Hindlimb muscle (tissue), 1 donor: ENCODE measurements around the gene TAF11L14. TPM values are rescaled to one million over a fixed set of nuclear protein-coding genes. Genes with fewer than 3 reads are reported as not detected.
"Not testable (repeated sequence)": the region's sequence is repeated elsewhere in the genome, so short reads cannot be mapped to it uniquely, and the experiment has no call there.

ENCODE experiments used
- DNase-seq: peaks from one replicate; pipeline ENCODE4 v3.0.0-alpha.2; 2013
- polyA plus RNA-seq: library from polyadenylated mRNA; unstranded; fragments of 120-200 nt; gene quantifications from one replicate; pipeline ENCODE4 v1.2.1, GENCODE V29; 2013; ENCODE audit not compliant: insufficient read length

TAF11L14 gene
- not detected for polyA plus RNA-seq

DNA sequence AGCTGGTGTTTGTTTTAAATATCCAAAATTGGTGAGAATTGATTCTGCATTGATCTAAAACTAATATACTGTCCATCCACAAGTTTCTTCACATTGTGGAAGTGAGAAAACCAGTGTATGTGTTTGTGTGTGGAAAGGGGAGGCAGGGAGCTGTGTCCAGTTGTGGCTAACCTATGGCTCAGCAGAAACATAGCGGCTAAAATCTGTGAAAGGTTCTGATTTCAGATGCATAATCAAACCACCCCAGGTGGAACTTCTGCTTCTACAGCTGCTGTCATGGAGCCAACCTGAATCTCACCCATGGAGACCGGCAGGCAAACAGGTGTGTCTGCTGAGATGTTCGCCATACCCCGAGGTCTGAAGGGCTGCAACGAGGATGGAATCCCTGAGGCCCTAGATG lies at the start of gene TAF11L14:
Gene TAF11L14, plus strand, starts transcription at position 301 of the 400 bp plus-strand sequence.
- no peak for DNase-seq

DNA sequence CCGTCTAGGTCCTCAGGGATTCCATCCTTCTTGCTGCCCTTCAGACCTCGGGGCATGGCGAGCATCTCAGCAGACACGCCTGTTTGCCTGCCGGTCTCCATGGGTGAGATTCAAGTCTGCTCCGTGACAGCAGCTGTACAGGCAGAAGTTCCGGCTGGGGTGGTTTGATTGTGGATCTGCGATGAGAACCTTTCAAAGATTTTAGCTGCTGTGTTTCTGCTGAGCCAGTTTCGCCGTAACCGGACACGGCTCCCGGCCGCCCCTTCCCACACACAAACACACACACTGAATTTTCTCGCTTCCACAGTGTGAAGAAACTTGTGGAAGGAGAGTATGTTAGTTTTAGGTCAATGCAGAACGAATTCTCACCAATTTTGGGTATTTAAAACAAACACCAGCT lies 48.6 kb upstream of the TAF11L14 start, which contains the start of gene TAF11L7:
Gene TAF11L7, minus strand, starts transcription at position 101 of the 400 bp plus-strand sequence.
- not testable (repeated sequence) for DNase-seq

DNA sequence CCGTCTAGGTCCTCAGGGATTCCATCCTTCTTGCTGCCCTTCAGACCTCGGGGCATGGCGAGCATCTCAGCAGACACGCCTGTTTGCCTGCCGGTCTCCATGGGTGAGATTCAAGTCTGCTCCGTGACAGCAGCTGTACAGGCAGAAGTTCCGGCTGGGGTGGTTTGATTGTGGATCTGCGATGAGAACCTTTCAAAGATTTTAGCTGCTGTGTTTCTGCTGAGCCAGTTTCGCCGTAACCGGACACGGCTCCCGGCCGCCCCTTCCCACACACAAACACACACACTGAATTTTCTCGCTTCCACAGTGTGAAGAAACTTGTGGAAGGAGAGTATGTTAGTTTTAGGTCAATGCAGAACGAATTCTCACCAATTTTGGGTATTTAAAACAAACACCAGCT lies 43.4 kb upstream of the TAF11L14 start, which contains the start of gene TAF11L8:
Gene TAF11L8, minus strand, starts transcription at position 101 of the 400 bp plus-strand sequence.
- DNase-seq = not testable (repeated sequence)

DNA sequence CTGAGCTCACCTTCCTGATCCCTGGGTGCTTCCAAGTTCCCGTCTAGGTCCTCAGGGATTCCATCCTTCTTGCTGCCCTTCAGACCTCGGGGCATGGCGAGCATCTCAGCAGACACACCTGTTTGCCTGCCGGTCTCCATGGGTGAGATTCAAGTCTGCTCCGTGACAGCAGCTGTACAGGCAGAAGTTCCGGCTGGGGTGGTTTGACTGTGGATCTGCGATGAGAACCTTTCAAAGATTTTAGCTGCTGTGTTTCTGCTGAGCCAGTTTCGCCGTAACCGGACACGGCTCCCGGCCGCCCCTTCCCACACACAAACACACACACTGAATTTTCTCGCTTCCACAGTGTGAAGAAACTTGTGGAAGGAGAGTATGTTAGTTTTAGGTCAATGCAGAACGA lies 40.0 kb upstream of the TAF11L14 start, which contains the start of gene TAF11L9:
Gene TAF11L9, minus strand, starts transcription at position 140 of the 400 bp plus-strand sequence.
- not testable (repeated sequence) for DNase-seq

DNA sequence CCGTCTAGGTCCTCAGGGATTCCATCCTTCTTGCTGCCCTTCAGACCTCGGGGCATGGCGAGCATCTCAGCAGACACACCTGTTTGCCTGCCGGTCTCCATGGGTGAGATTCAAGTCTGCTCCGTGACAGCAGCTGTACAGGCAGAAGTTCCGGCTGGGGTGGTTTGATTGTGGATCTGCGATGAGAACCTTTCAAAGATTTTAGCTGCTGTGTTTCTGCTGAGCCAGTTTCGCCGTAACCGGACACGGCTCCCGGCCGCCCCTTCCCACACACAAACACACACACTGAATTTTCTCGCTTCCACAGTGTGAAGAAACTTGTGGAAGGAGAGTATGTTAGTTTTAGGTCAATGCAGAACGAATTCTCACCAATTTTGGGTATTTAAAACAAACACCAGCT lies 36.5 kb upstream of the TAF11L14 start, which contains the start of gene TAF11L10:
Gene TAF11L10, minus strand, starts transcription at position 101 of the 400 bp plus-strand sequence.
- DNase-seq = not testable (repeated sequence)

DNA sequence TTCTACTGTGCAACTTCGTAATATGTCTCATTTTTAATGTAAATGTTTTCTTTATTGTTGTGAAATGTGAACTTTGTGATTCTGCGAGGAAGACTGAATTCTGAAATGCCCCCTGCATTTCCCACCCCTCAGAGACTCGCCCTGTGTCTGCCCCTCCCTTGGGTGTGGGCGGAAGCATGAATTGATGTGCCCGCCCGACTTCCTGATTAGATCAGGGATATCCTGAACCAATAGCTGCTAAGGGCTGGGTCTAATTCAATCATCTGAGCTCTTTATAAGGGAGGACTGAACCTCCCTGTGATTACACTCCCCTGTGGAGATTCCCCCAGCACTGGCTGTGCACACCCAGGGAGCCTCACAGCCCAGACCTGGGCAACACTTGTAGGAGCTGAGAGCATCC lies 30.4 kb upstream of the TAF11L14 start, which contains the start of gene TAF11L11:
Gene TAF11L11, plus strand, starts transcription at position 304 of the 400 bp plus-strand sequence.
- DNase-seq = not testable (repeated sequence)

DNA sequence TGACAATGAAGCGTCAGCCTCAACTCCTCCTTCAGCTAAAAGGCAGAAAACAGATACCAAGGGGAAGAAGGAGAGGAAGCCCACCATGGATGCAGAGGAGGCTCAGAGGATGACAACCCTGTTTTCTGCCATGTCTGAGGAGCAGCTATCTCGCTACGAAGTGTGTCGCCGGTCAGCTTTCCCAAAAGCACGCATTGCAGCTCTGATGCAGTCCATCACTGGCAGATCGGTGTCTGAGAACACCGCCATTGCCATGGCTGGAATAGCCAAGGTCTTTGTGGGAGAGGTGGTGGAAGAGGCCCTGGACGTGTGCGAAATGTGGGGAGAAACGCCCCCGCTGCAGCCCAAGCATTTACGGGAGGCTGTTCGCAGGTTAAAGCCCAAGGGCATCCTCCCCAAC lies 29.3 kb upstream of the TAF11L14 start:
- DNase-seq = no peak

DNA sequence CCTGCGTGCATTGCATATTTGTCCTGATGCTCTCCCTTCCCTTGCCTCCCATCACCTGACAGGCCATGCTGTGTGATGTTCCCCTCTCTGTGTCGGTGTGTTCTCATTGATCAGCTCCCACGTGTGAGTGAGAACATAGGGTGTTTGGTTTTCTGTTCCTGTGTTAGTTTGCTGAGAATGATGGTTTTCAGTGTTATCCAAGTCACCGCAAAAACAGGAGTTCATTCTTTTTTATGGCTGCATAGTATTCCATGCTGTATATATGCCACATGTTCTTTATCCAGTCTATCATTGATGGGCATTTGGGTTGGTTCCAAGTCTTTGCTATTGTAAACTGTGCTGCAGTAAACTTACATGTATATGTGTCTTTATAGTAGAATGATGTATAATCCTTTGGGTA lies 26.8 kb upstream of the TAF11L14 start:
- DNase-seq = not testable (repeated sequence)

DNA sequence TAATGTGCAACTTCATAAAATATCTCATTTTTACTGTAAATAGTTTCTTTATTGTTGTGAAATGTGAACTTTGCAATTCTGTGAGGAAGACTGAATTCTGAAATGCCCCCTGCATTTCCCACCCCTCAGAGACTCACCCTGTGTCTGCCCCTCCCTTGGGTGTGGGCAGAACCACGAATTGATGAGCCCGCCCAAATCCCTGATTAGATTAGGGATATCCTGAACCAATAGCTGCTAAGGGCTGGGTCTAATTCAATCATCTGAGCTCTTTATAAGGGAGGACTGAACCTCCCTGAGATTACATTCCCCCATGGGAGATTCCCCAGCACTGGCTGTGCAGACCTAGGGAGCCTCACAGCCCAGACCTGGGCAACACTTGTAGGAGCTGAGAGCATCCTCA lies 24.2 kb upstream of the TAF11L14 start, which contains the start of gene TAF11L12:
Gene TAF11L12, plus strand, starts transcription at position 301 of the 400 bp plus-strand sequence.
- not testable (repeated sequence) for DNase-seq

DNA sequence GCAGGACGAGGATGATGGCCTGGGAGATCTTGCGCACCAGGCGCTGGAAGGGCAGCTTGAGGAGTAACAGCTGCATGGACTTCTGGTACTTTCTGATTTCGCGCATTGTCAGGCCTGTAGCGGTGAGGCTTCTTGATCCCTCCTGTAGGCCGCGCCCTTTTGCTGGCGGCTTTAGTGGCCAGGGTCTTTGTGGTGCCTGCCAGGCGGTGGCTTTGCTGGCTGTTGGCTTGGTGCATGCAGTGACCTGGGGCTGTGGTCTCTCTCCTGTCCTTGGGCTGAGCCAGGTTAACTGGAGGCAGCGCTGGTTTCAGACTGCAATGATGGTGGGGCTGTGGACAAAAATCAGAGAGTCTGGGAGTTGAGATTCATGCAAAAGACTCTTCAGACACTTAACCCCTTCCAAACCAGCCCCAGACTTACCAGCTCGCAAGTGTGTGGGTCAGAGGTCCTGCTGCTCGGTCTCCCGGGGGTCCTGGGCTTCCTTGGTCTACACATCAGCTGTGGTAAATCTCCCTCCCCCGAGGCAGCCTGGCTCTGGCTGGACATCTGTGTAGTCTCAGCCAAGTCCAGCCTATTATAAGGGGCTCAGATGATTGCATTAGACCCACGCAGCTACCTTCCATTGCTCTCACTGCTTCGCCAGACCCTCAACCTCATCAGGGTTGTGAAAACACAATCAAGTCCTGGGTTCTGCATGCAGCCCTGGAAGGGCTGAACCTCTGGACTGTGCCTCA lies 19.2 kb upstream of the TAF11L14 start:
- DNase-seq = no peak

DNA sequence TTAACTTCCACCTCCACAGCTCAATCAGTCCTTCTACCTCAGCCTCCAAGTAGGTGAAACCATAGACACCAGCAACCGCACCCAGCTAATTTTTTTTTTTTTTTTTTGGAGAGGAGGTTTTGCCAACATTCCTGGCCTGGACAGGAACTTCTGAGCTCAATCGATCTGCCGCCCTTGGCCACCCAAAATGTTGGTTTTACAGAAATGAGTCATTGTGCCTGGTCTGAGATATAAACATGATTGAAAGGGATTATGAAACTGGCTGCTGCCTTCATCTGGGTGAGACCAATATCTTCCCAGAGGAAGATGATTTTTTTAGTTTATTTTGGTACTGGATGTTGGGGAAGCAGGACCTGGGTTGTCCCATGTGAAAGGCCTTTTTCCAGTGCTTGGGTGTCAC lies 14.9 kb upstream of the TAF11L14 start:
- DNase-seq = no peak

DNA sequence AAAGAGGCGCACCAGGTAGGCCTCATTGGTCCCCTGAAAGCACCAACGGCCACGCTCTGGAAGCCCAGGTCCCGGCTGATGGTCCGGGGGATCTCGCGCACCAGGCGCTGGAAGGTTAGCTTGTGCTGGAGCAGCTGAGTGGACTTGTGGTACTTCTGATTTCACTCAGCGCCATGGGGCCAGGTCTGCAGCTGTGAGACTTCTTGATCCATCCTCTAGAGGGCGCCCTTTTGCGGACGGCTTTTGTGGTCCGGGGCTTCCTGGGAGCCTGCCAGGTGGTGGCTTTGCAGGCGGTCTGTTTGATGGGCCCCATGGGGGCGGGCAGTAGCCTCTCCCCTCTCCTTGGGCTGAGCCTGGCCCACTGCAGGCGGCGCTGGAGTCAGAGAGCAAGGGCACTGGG lies 13.6 kb upstream of the TAF11L14 start:
- no peak for DNase-seq

DNA sequence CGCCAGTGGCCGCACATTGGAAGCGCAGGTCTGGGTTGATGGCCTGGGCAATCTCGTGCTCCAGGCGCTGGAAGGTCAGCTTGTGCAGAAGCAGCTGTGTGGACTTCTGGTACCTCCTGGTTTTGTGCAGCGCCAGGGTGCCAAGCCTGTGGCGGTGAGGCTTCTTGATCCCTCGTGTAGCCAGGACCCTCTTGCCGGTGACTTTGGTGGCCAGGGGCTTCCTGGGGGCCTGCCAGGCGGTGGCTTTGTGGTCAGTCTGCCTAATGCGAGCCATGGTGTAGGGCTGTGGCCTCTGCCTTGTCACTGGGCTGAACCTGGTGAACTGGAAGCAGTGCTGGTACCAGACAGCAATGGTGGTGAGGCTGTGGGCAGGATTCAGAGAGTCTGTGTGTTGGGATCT lies 8.6 kb upstream of the TAF11L14 start:
- DNase-seq = no peak

DNA sequence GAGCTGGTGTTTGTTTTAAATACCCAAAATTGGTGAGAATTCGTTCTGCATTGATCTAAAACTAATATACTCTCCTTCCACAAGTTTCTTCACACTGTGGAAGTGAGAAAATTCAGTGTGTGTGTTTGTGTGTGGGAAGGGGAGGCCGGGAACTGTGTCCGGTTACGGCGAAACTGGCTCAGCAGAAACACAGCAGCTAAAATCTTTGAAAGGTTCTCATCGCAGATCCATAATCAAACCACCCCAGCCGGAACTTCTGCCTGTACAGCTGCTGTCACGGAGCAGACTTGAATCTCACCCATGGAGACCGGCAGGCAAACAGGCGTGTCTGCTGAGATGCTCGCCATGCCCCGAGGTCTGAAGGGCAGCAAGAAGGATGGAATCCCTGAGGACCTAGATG lies 2.5 kb upstream of the TAF11L14 start, which contains the start of gene TAF11L13:
Gene TAF11L13, plus strand, starts transcription at position 301 of the 400 bp plus-strand sequence.
- DNase-seq = not testable (repeated sequence)

DNA sequence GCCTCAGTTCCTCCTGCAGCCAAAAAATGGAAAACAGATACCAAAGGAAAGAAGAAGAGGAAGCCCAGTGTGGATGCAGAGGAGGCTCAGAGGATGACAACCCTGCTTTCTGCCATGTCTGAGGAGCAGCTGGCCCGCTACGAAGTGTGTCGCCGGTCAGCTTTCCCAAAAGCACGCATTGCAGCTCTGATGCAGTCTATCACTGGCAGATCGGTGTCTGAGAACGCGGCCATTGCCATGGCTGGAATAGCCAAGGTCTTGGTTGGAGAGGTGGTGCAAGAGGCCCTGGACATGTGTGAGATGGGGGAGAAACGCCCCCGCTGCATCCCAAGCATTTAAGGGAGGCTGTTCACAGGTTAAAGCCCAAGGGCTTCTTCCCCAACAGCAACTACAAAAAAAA lies 15.0 kb downstream of the TAF11L14 start:
- DNase-seq = not testable (repeated sequence)

DNA sequence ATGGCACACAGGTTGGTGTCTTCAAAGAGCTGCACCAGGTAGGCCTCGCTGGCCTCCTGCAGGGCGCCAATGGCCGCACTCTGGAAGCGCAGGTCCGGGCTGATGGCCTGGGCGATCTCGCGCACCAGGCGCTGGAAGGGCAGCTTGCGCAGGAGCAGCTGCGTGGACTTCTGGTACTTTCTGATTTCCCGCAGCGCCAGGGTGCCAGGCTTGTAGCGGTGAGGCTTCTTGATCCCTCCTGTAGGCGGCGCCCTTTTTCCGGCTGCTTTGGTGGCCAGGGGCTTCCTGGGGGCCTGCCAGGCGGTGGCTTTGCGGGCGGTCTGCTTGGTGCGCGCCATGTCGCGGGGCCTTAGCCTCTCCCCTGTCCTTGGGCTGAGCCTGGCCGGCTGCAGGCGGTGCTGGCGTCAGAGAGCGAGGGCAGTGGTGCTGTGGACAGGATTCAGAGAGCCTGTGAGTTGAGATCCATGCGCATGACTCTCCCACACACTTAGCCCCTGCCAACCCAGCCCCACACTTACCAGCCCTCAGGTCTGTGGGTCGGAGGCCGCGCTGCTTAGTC lies 21.0 kb downstream of the TAF11L14 start:
- DNase-seq = not testable (repeated sequence)

DNA sequence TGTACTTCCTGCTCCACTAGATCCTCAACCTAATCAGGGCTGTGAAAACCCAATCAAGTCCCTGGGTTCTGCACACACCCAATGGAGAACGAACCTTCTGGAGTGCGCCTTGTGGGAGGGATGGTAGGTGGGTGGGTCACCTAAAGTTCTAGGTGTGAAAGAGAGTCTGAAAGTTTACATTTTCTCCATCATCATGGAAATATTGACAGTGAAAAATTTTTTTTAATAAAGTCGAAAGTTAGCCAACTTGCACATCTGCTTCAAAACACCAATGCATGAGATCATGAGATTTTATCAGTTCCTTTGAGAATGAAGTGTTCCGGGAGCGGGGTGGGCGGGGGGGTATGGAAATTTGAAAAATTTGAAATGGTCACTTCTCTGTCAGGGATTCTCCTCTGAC lies 21.7 kb downstream of the TAF11L14 start:
- peak; percentile 17 for DNase-seq

DNA sequence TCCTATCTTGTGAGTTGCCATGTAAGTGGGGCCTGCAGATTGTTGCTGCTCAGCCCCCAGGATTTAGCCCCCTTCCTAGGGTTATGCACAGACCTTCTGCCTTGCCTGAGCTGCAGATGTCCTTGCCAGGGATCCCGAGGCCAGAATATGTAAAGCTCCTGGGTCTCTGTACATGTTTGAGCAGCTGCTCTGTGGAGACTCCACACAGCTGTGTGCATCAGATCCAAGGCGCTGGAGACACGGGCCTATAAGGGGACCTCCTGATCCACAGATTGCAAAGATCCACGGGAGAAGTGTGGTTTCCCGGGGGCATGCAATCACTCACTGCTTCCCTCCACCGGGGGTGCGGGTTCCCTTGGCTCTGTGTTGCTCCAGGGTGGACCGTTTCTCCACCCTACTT lies 28.9 kb downstream of the TAF11L14 start:
- peak; percentile 11 for DNase-seq

DNA sequence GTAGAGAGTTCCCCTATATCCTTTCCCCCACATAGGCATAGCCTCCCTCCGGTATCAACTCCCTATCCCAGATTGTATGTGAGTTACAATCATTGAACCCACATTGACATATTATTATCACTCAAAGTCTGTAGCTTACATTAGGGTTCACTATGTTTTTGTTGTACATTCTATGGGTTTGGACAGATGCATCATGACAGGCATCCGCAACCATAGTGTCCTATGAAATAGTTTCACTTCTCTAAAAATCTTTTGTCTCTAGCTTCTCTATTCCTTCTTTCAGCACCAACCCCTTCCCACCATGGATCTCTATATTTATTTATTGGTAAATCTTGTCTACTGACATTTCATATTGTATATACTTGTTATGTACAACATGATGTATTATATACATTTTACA lies 31.6 kb downstream of the TAF11L14 start:
- DNase-seq = no peak

DNA sequence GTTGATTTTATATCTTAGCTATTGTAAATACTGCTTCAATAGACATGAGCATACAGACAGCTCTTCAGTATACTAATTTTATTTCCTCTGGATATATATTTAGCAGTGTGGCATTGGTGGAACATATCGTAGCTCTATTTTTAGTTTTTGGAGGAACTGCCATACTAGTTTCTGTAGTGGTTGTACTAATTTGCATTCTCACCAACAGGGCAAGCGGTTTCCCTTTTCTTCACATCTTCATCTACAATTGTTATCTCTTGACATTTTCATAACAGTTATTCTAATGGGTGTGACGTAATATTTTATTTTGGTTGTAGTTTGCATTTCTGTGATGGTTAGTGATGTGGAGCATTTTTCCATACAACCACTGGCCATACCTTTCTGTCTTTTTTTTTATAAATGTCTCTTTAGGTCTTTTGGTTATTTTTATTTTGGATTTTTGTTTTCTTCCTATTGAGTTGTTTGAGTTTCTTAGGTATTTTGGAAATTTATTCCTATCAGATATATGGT lies 32.5 kb downstream of the TAF11L14 start:
- DNase-seq = no peak

DNA sequence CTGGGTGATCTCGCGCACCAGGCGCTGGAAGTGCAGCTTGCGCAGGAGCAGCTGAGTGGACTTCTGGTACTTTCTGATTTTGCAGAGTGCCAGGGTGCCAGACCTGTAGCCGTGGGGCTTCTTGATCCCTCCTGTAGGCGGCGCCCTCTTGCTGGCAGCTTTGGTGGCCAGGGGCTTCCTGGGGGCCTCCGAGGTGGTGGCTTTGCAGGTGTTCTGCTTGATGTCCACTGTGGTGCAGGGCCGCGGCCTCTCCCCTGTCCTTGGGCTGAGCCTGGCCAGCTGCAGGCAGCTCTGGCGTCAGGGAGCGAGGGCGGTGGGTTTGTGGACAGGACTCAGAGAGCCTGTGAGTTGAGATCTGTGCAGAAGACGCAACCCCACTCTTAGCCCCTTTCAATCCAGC lies 36.1 kb downstream of the TAF11L14 start:
- no peak for DNase-seq

DNA sequence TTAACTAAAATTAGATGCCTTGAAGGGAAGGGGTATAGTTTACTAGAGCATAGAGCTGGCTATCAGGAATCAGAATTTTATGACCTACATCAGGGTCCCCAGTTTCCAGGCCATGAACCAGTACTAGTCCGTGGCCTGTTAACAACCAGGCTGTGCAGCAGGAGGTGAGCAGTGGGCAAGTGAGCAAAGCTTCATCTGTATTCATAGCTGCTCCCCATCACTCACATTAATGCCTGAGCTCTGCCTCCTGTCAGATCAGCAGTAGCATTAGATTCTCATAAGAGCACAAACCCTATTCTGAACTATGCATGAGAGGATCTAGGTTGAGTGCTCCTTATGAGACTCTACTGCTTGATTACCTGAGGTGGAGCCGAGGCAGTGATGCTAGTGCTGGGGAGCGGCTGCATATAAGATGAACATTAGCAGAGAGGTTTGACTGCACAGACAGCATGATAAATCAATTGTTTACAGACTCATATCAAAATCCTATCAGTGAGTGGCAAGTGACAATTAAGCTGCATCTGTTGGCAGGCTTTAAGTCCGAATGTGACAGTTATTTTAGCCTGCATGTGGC lies 44.6 kb downstream of the TAF11L14 start:
- no peak for DNase-seq
